Ectodermal cell (in vitro differentiated cells): ENCODE results near the gene POTEH.
"Not testable (repeated sequence)": the region's sequence is repeated elsewhere in the genome, so short reads cannot be mapped to it uniquely, and the experiment has no call there.

Source experiments
- H3K27ac ChIP-seq: 2 replicates; pipeline ENCODE4 v1.7.0; 2013; ENCODE audit warnings: mild to moderate bottlenecking, low read depth, low read length; ENCODE audit not compliant: insufficient read depth, poor library complexity, severe bottlenecking
- H3K27me3 ChIP-seq: 2 replicates; pipeline ENCODE4 v1.7.0; 2013; ENCODE audit warnings: mild to moderate bottlenecking, low read length; ENCODE audit not compliant: insufficient read depth, control insufficient read depth, poor library complexity, severe bottlenecking
- H3K36me3 ChIP-seq: one replicate; pipeline ENCODE4 v1.7.0; 2013; ENCODE audit warnings: low read length; ENCODE audit not compliant: control insufficient read depth, insufficient read depth
- H3K4me1 ChIP-seq: one replicate; pipeline ENCODE4 v1.7.0; 2013; ENCODE audit warnings: low read length; ENCODE audit not compliant: control insufficient read depth, insufficient read depth
- H3K4me3 ChIP-seq: 2 replicates; pipeline ENCODE4 v1.7.0; 2013; ENCODE audit warnings: low read depth, low read length, control low read depth; ENCODE audit not compliant: insufficient read depth
- H3K9me3 ChIP-seq: 2 replicates; pipeline ENCODE4 v1.7.0; 2013; ENCODE audit warnings: mild to moderate bottlenecking, low read length, moderate library complexity; ENCODE audit not compliant: control insufficient read depth
- WGBS, 2 experiments: methylation state at CpG; one replicate each; pipeline ENCODE4 v1.1.7; 2013; ENCODE audit warnings: missing lambda C conversion rate in 2 of 2; 5-methylcytosine and 5-hydroxymethylcytosine counted together

Gene POTEH

GRCh38 chr22:15684695-15685094 is 5.1 kb upstream of the POTEH start:
- not testable (repeated sequence) for H3K4me3 ChIP-seq, H3K27me3 ChIP-seq, H3K27ac ChIP-seq, H3K36me3 ChIP-seq, H3K9me3 ChIP-seq, H3K4me1 ChIP-seq
- WGBS, 2 experiments: no CpG with 5 or more reads among the region's 6 CpGs

DNA sequence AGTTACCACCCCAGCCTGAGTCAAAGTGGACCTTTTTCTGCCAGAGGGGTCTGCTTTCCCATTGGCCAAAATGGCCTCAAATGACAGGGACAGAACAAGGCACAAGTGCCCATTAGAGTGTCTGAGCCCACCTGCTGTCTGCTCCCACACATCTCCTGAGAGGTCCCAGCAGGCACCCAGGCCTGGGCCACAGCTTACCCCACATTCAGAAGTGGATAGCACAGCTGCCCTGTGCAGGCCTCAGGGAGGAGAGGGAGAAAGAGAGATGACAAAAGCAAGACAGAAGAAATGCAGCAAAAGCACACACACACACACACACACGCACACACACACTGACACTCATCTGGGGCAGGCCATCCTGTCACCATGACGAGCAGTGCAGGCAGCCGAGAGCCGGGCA is 4.2 kb upstream of the POTEH start:
- H3K9me3 ChIP-seq: not testable (repeated sequence)

DNA sequence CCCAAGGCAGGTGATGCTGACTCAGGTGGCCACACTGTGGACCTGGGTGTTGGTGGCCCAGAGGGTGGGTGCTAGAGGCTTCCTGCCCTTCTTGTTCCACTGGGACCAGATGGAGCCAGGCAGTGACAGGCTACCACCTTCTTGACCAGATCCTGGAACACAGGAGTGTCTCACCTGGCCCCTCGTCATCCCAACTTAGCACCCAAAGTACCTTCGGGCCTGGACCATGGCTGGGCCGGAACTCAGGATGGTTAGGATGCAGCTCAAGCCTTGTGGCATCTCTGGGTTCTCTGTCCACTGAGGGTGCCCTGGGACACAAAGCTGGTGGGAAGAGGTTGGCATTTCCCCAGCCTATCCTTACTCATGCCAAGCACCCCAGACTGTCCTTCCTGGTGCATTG is 2.7 kb upstream of the POTEH start:
- not testable (repeated sequence) for H3K27ac ChIP-seq, H3K4me1 ChIP-seq, H3K27me3 ChIP-seq, H3K36me3 ChIP-seq, H3K4me3 ChIP-seq, H3K9me3 ChIP-seq
- 83 to 88% methylated on average over 1 to 2 of the region's 3 CpGs for WGBS, 2 experiments

More for the DNA sequence above, 4.2 kb upstream of the POTEH start:
- no CpG with 5 or more reads among the region's 4 CpGs for WGBS, 2 experiments
- not testable (repeated sequence) for H3K27ac ChIP-seq, H3K36me3 ChIP-seq, H3K4me3 ChIP-seq, H3K4me1 ChIP-seq, H3K27me3 ChIP-seq

DNA sequence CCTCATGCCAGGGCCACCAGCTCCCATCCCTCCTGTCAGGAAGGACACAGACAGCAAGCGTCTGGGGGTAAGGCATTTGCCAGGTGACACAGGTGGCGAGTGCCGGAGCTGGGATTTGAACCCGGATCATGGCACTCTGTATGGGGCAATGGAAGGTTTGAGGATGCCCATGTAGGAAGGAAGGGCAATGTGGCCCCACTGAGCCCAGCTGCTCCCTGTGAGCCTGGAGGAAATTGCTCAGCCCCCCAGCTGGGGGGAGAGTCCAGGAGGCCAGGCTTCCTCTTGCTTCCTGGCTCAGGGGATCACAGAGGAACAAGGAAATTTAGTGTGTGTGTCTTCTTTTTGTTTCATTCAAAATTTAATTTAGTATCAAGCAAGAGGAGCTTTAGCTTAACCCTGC is 2.1 kb upstream of the POTEH start:
- H3K4me1 ChIP-seq, H3K27ac ChIP-seq, H3K4me3 ChIP-seq, H3K27me3 ChIP-seq, H3K36me3 ChIP-seq, H3K9me3 ChIP-seq: not testable (repeated sequence)
- WGBS, 2 experiments: 90% methylated on average over 3 of the region's 4 CpGs; no CpG with 5 or more reads in 1 of the 2 experiments

- not testable (repeated sequence) for H3K27ac ChIP-seq
- 83 to 100% methylated on average over 1 of the region's 2 CpGs for WGBS, 2 experiments
These were observed 1.7 kb upstream of the POTEH start for GRCh38 chr22:15688090-15688489.

DNA sequence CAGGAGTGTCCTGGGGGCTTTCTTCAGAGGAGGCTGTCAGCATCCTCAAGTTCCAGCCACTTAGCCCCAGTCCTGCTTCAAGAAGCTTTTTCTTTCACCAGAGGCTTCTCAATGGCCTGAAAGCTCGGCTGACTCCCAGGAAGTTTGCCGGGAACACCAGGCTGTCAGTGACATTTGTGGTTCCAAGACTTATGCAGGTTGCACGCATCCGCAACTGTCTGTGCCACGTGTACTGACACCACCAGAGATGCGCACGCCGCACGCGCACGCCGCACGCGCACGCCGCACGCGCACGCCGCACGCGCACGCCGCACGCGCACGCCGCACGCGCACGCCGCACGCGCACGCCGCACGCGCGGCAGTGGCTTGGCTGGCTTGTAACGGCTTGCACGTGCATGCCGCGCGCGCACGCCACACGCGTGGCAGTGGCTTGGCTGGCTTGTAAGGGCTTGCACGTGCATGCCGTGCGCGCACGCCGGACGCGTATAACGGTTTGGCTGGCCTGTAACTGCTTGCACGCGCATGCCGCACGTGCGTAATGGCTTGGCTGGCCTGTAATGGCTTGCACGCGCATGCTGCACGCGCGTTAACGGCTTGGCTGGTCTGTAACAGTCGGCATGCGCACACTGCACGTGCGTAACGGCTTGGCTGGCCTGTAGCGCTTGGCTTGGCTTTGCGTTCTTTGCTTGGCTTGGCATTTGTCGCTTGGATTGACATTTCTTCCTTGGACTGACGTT is 646 bp upstream of the POTEH start:
- H3K4me3 ChIP-seq, H3K27me3 ChIP-seq, H3K27ac ChIP-seq, H3K36me3 ChIP-seq, H3K9me3 ChIP-seq, H3K4me1 ChIP-seq: not testable (repeated sequence)
- WGBS, 2 experiments: 91 to 92% methylated on average over 73 to 75 of the region's 77 CpGs

More at GRCh38 chr22:15688090-15688489, 1.7 kb upstream of the POTEH start:
- H3K9me3 ChIP-seq, H3K27me3 ChIP-seq, H3K36me3 ChIP-seq, H3K4me3 ChIP-seq, H3K4me1 ChIP-seq: not testable (repeated sequence)

- H3K36me3 ChIP-seq, H3K9me3 ChIP-seq, H3K27me3 ChIP-seq, H3K4me3 ChIP-seq, H3K4me1 ChIP-seq, H3K27ac ChIP-seq: not testable (repeated sequence)
- whole genome bisulfite sequencing, 2 experiments: 75 to 85% methylated on average over 2 of the region's 4 CpGs
These were observed 23.8 kb downstream of the POTEH start for GRCh38 chr22:15713600-15713999.

- H3K4me1 ChIP-seq, H3K27me3 ChIP-seq, H3K36me3 ChIP-seq, H3K27ac ChIP-seq, H3K9me3 ChIP-seq, H3K4me3 ChIP-seq: not testable (repeated sequence)
- no CpG with 5 or more reads among the region's 2 CpGs for WGBS, 2 experiments
These were observed 24.3 kb downstream of the POTEH start for GRCh38 chr22:15714125-15714524.

- not testable (repeated sequence) for H3K4me3 ChIP-seq, H3K9me3 ChIP-seq, H3K27ac ChIP-seq, H3K36me3 ChIP-seq, H3K4me1 ChIP-seq, H3K27me3 ChIP-seq
- WGBS, 2 experiments: no CpG with 5 or more reads among the region's 18 CpGs
These were observed 32.1 kb downstream of the POTEH start for GRCh38 chr22:15721884-15722283.

DNA sequence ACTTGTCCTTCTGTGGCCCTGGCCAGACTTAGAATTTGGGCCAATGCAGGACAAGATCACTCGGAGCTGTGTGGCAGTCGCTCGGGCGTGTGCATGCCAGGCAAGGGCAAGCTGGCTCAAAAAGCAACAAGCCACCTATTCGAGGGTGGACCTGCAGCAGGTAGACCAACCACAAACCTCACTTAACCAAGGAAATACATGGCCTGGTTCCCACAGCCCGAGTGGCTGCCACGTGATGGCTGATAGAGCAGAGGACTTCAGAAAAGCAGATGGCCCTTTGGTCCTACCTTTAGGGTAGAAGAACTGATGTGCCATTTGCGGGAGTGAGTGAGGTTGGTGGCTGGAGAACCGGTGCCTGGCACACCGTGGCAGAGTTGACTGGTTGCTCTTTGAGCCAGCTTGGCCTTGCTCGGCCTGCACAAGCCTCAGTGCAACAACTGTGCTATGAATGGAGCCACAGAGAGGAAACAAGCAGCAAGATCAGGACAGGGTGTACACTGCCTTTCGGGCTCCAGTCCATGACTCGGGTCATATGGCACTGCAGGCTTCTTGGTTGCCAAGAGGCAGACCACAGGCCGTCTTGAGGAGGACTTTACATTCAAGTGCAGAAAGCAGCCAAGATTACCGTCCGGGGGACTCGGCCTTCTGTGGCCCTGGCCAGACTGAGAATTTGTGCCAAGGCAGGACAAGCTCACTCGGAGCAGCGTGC is 39.5 kb downstream of the POTEH start:
- H3K4me3 ChIP-seq, H3K27me3 ChIP-seq, H3K27ac ChIP-seq, H3K36me3 ChIP-seq, H3K9me3 ChIP-seq, H3K4me1 ChIP-seq: not testable (repeated sequence)
- 65 to 73% methylated on average over 6 of the region's 19 CpGs for WGBS, 2 experiments
